Measurements from ENCODE around the gene RABEP2.

RABEP2 gene

GRCh38 chr16:28903344-28904042, 21.5 kb downstream of the RABEP2 start:
- no peaks in the 10 kb centered on the region for H3K9me3 Mint-ChIP-seq
- no peak for TF ChIP-seq CTCF (IDR thresholded peaks at IDR 0.05)
- peaks cover 11% of the 10 kb centered on the region for H3K4me1 Mint-ChIP-seq
- no peak overlapping the region for H3K4me3 Mint-ChIP-seq
- H3K36me3 Mint-ChIP-seq (ENCODE audit: low read depth): no peaks in the 10 kb centered on the region
- H3K27ac Mint-ChIP-seq: no peak overlapping the region
- DNase-seq: no peak
- peaks cover 3% of the 10 kb centered on the region for H3K27me3 Mint-ChIP-seq (ENCODE audit: low read depth, poor library complexity)

GRCh38 chr16:28902909-28903308, 22.1 kb downstream of the RABEP2 start:
- peaks cover 3% of the 10 kb centered on the region for H3K36me3 Mint-ChIP-seq (ENCODE audit: low read depth)
- H3K4me3 Mint-ChIP-seq: no peak overlapping the region
- no peak for TF ChIP-seq CTCF (IDR thresholded peaks at IDR 0.05)
- DNase-seq: no peak
- H3K27ac Mint-ChIP-seq: no peak overlapping the region
- no peaks in the 10 kb centered on the region for H3K9me3 Mint-ChIP-seq
- peaks cover 11% of the 10 kb centered on the region for H3K4me1 Mint-ChIP-seq
- H3K27me3 Mint-ChIP-seq (ENCODE audit: low read depth, poor library complexity): peaks cover 3% of the 10 kb centered on the region

GRCh38 chr16:28901862-28902261, 23.2 kb downstream of the RABEP2 start:
- no peaks in the 10 kb centered on the region for H3K9me3 Mint-ChIP-seq

GRCh38 chr16:28900601-28901000, 24.4 kb downstream of the RABEP2 start:
- H3K4me1 Mint-ChIP-seq: peaks cover 11% of the 10 kb centered on the region
- no peak for TF ChIP-seq CTCF (IDR thresholded peaks at IDR 0.05)
- H3K9me3 Mint-ChIP-seq: no peaks in the 10 kb centered on the region
- no peak for DNase-seq
- peaks cover 5% of the 10 kb centered on the region for H3K36me3 Mint-ChIP-seq (ENCODE audit: low read depth)
- H3K27me3 Mint-ChIP-seq (ENCODE audit: low read depth, poor library complexity): peaks cover 3% of the 10 kb centered on the region
- no peak overlapping the region for H3K4me3 Mint-ChIP-seq
- peak overlapping the region; percentile 59 for H3K27ac Mint-ChIP-seq

More at GRCh38 chr16:28901862-28902261, 23.2 kb downstream of the RABEP2 start:
- peaks cover 5% of the 10 kb centered on the region for H3K36me3 Mint-ChIP-seq (ENCODE audit: low read depth)
- no peak overlapping the region for H3K27ac Mint-ChIP-seq
- no peak for TF ChIP-seq CTCF (IDR thresholded peaks at IDR 0.05)
- H3K4me1 Mint-ChIP-seq: peaks cover 11% of the 10 kb centered on the region
- DNase-seq: no peak
- no peak overlapping the region for H3K4me3 Mint-ChIP-seq
- H3K27me3 Mint-ChIP-seq (ENCODE audit: low read depth, poor library complexity): peaks cover 3% of the 10 kb centered on the region

GRCh38 chr16:28899882-28900590, 25.0 kb downstream of the RABEP2 start:
- H3K27ac Mint-ChIP-seq: no peak overlapping the region

More at GRCh38 chr16:28899882-28900590, 25.0 kb downstream of the RABEP2 start:
- Mint-ChIP-seq H3K4me3 (no peak overlapping the region), H3K36me3 (ENCODE audit: low read depth) (peaks cover 5% of the 10 kb centered on the region), H3K9me3 (no peaks in the 10 kb centered on the region), H3K4me1 (peaks cover 11% of the 10 kb centered on the region), H3K27me3 (ENCODE audit: low read depth, poor library complexity) (peaks cover 3% of the 10 kb centered on the region)
- TF ChIP-seq CTCF (IDR thresholded peaks at IDR 0.05): no peak
- DNase-seq: no peak

Data from nephron progenitor cell (in vitro differentiated cells).